ENCODE measurements around the gene TRERF1.
"Not testable (repeated sequence)": the region's sequence is repeated elsewhere in the genome, so short reads cannot be mapped to it uniquely, and the experiment has no call there.

TRERF1 gene

DNA sequence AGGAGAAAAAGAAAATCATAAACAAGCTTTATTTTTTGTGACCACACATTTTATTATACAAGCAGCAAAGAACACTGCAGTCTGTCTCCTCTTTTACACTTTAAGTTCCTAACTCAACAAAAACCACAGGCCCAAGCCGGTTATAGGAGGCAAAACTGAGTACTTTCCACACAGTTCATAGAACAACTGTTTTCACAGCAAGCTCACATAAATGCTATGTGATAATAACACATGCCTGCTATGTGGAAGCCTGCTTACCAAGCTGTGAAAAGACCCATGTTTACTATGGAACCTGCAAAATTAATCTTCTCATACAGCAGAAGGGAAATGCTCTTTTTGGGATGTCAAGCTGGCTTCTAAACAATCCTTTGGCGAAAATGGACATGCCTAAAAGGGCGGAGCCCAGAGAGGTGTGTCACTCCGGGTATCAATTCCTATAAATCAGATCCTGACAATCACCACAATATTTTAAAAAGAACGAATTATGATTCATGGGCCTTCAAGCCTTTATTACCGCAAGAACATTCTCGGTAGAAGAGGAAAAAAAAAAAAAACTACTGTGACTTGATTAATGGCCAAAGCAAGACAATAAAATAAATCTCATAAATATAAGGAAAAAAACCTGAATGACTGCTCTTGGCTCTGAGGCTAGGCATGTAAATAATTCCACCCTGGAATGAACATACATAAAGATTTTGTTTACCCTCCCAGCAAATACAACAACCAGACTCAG lies 2.6 kb downstream of the TRERF1 start:
- Histone ChIP-seq H3K27ac (no peak overlapping the region), H3K4me1 (peaks cover 0 to 21% (median 15%) of the 10 kb centered on the region in 4 donors), H3K9me3 (no peaks in the 10 kb centered on the region), H3K4me3 (no peak overlapping the region), H3K36me3 (no peaks in the 10 kb centered on the region), H3K27me3 (no peaks in the 10 kb centered on the region)
- DNase-seq = no peak
- TF ChIP-seq, protein P1, sequence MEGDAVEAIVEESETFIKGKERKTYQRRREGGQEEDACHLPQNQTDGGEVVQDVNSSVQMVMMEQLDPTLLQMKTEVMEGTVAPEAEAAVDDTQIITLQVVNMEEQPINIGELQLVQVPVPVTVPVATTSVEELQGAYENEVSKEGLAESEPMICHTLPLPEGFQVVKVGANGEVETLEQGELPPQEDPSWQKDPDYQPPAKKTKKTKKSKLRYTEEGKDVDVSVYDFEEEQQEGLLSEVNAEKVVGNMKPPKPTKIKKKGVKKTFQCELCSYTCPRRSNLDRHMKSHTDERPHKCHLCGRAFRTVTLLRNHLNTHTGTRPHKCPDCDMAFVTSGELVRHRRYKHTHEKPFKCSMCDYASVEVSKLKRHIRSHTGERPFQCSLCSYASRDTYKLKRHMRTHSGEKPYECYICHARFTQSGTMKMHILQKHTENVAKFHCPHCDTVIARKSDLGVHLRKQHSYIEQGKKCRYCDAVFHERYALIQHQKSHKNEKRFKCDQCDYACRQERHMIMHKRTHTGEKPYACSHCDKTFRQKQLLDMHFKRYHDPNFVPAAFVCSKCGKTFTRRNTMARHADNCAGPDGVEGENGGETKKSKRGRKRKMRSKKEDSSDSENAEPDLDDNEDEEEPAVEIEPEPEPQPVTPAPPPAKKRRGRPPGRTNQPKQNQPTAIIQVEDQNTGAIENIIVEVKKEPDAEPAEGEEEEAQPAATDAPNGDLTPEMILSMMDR (IDR thresholded peaks at IDR 0.05) = no peak
- intact Hi-C loops (cut with DNase I; ENCODE audit: low total_unique reads) = loop anchor here (10.0 kb wide), 1 partner anchor 86 kb away; no protein-coding TSS in a partner anchor

DNA sequence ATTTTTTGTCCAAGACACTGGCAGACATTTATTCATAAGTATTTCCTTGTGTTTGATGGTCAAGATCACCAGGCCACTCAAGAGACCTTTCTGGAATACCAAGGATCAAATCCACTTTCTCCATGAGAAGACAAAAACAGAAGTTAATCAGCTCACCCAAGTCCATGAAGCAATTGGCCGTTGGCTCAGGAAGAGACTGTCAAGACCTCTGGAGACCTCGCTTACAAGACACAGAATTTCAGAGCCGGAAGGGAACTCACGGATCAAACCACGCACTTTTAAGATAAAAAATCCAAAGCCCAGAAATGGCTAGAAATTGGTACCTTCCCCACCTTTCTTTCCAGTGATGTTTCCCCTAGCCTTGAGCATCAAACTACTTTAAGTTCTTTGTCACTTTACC lies 3.3 kb downstream of the TRERF1 start:
- intact Hi-C loops (cut with DNase I; ENCODE audit: low total_unique reads) = loop anchor here (10.0 kb wide), 1 partner anchor 86 kb away; no protein-coding TSS in a partner anchor
- TF ChIP-seq, protein P1 (IDR thresholded peaks at IDR 0.05) = no peak
- Histone ChIP-seq H3K4me3 (no peak overlapping the region), H3K9me3 (no peaks in the 10 kb centered on the region), H3K36me3 (no peaks in the 10 kb centered on the region), H3K27ac (no peak overlapping the region), H3K27me3 (no peaks in the 10 kb centered on the region), H3K4me1 (peaks cover 0 to 14% (median 9%) of the 10 kb centered on the region in 4 donors)
- no peak for DNase-seq

DNA sequence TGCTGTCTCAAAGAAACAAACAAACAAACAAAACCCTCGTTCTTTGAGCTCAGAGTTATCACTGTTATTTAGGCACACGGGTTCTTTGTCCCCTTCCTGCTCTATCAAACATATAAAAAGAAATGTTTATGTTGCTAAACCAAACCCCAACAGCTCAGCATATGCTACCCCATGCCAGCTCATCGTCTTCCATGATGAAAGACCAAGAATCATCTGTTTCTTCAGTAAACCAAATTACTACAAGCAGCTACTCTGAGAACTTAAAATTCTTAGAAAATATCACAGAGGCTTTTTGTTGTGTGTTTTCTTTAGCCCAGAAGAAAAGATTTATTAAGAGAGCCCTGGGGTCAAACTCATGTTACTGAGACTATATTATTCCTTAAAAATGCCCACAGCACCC lies 4.7 kb downstream of the TRERF1 start:
- Histone ChIP-seq H3K36me3 (no peaks in the 10 kb centered on the region), H3K4me1 (peaks cover 0 to 12% (median 9%) of the 10 kb centered on the region in 4 donors), H3K27ac (no peak overlapping the region), H3K4me3 (no peak overlapping the region), H3K9me3 (no peaks in the 10 kb centered on the region), H3K27me3 (no peaks in the 10 kb centered on the region)
- intact Hi-C loops (cut with DNase I; ENCODE audit: low total_unique reads) = loop anchor here (10.0 kb wide), 1 partner anchor 88 kb away; no protein-coding TSS in a partner anchor
- DNase-seq = no peak
- TF ChIP-seq, protein P1 (IDR thresholded peaks at IDR 0.05) = no peak

DNA sequence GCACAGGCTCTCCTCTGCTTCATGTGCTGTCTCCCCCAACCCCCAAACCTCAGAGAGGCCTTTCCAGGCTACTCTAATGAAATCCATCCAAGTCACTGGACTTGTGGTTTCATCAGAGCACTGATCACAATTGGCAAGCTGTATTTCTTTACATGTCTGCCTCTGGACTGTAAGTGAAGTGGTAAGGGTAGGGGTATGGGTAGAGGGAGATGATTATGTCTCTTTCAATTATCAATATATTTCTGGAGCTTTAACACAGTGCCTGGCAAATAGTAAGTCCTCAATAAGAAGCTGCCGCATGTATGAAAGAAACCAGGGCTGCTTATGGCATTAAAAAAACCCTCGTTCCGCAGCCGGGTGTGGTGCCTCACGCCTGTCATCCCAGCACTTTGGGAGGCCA lies 5.4 kb downstream of the TRERF1 start:
- H3K9me3 ChIP-seq = no peaks in the 10 kb centered on the region
- DNase-seq = no peak
- TF ChIP-seq, protein P1 (IDR thresholded peaks at IDR 0.05) = no peak
- intact Hi-C loops (cut with DNase I; ENCODE audit: low total_unique reads) = loop anchor here (10.0 kb wide), 1 partner anchor 88 kb away; no protein-coding TSS in a partner anchor
- H3K4me3 ChIP-seq = no peak overlapping the region
- no peak overlapping the region for H3K27ac ChIP-seq
- H3K4me1 ChIP-seq = peaks cover 0 to 18% (median 11%) of the 10 kb centered on the region in 4 donors
- no peaks in the 10 kb centered on the region for H3K27me3 ChIP-seq
- H3K36me3 ChIP-seq = no peaks in the 10 kb centered on the region

DNA sequence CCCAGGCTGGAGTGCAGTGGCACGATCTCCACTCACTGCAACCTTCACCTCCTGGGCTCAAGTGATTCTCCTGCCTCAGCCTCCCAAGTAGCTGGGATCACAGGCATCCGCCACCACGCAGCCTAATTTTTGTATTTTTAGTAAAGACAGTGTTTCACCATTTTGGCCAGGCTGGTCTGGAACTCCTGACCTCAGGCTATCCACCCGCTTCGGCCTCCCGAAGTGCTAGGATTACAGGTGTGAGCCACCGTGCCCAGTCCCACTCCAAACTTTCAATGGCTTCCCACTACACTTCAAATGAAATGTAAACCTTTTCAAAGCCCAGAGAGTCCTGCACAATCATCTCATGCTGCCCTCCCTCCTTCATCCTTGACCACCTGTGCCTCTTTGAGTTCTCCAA lies 5.8 kb downstream of the TRERF1 start:
- DNase-seq, H3K27me3 ChIP-seq, H3K27ac ChIP-seq, H3K36me3 ChIP-seq, H3K9me3 ChIP-seq, H3K4me3 ChIP-seq: not testable (repeated sequence)
- intact Hi-C loops (cut with DNase I; ENCODE audit: low total_unique reads) = loop anchor here (10.0 kb wide), 1 partner anchor 89 kb away; no protein-coding TSS in a partner anchor
- peaks cover 0 to 22% (median 11%) of the 10 kb centered on the region in 4 donors for H3K4me1 ChIP-seq

DNA sequence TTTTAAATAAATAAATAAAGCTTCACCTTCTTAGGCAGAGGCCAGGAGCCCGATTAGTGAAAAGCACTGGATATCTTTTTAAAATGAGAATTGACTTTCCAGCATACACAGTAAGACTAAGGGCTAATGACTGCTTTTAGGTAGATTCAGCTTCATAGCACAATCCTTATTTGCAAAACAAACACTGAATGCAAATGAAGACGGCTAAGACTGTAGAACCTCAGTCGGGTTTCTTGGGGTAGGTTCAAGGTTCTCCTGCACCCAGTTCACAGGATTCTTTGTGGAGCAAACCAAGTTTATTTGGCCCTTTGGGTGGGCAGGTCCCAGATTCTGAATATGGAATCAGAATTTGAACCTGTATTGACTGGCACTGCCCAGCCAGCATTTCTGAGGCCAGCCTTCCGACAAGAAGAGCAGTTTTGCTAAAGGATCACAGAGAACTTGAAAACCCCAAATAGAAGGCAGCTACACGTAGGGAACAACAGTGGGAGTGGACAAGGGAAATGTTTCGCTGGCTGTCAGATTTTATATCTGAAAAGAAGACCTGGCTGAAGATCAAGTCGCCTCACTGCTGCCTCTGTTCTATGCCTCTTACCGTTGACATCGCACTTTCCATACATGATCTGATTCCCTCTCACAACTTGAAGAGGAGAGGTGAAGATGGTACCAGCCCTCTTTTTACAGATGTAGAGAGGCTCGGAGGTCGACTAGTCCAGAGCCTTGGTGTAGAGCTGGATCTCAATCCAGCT lies 8.2 kb downstream of the TRERF1 start:
- H3K4me3 ChIP-seq = no peak overlapping the region
- no peak for DNase-seq
- intact Hi-C loops (cut with DNase I; ENCODE audit: low total_unique reads) = loop anchor here (10.0 kb wide), 1 partner anchor 91 kb away; no protein-coding TSS in a partner anchor
- H3K27me3 ChIP-seq = no peaks in the 10 kb centered on the region
- no peaks in the 10 kb centered on the region for H3K9me3 ChIP-seq
- TF ChIP-seq, protein P1 (IDR thresholded peaks at IDR 0.05) = no peak
- H3K36me3 ChIP-seq = no peaks in the 10 kb centered on the region
- H3K4me1 ChIP-seq = peaks cover 0 to 22% (median 2%) of the 10 kb centered on the region in 4 donors
- H3K27ac ChIP-seq = peak overlapping the region in 1 of 2 donors; percentile 0

All from tibial artery (tissue), 4 donors.